Esophagus (tissue), 2 donors: ENCODE results near the gene EPRS1. TPM values are rescaled to one million over a fixed set of nuclear protein-coding genes. Genes with fewer than 3 reads are reported as not detected.
A peak's percentile ranks its signal among the peaks of the same experiment; 100 is the strongest.
"Not testable (repeated sequence)": the region's sequence is repeated elsewhere in the genome, so short reads cannot be mapped to it uniquely, and the experiment has no call there.

Experiments used
- H3K27ac ChIP-seq, 2 donors: one replicate each; pipeline ENCODE4 v1.5.1; 2013; ENCODE audit warnings: low read depth in 2 of 2, mild to moderate bottlenecking in 2 of 2, inconsistent platforms in 1 of 2, low read length in 1 of 2, moderate library complexity in 1 of 2
- H3K27me3 ChIP-seq, 2 donors: one replicate each; pipeline ENCODE4 v1.6.1; 2013; ENCODE audit warnings: low read length in 2 of 2, control low read depth in 1 of 2, mild to moderate bottlenecking in 1 of 2; ENCODE audit not compliant: insufficient read depth in 2 of 2, control insufficient read depth in 1 of 2
- H3K36me3 ChIP-seq, 2 donors: one replicate each; pipeline ENCODE4 v1.6.1; 2013; ENCODE audit warnings: low read length in 1 of 2; ENCODE audit not compliant: control insufficient read depth in 2 of 2, insufficient read depth in 2 of 2
- H3K4me1 ChIP-seq, 2 donors: one replicate each; pipeline ENCODE4 v1.6.1; 2013; ENCODE audit warnings: low read length in 1 of 2; ENCODE audit not compliant: control insufficient read depth in 2 of 2, insufficient read depth in 2 of 2
- H3K4me3 ChIP-seq, 2 donors: one replicate each; pipeline ENCODE4 v1.5.1; 2013; ENCODE audit warnings: low read length in 2 of 2, mild to moderate bottlenecking in 2 of 2, low read depth in 1 of 2, moderate library complexity in 1 of 2
- H3K9me3 ChIP-seq, 2 donors: one replicate each; pipeline ENCODE4 v1.6.1; 2013; ENCODE audit warnings: mild to moderate bottlenecking in 2 of 2, low read depth in 1 of 2, low read length in 1 of 2, moderate library complexity in 1 of 2; ENCODE audit not compliant: control insufficient read depth in 2 of 2, insufficient read depth in 1 of 2
- WGBS, 2 donors: extraction: QIAGEN DNeasy Blood & Tissue Kit; methylation state at CpG; one replicate each; pipeline ENCODE4 v1.1.7; 2013; 5-methylcytosine and 5-hydroxymethylcytosine counted together
- polyA plus RNA-seq, 2 donors: library from polyadenylated mRNA; stranded (reverse); fragments of 200-250 nt; gene quantifications; one replicate each; pipeline ENCODE4 v1.2.3, GENCODE V29; 2013
- donor health status: healthy with polysubstance abuse.
- donor health status: Bipolar disorder and iron deficiency.

Gene EPRS1
- polyA plus RNA-seq: 10 to 100 TPM; 25.3 to 45.1 TPM

DNA sequence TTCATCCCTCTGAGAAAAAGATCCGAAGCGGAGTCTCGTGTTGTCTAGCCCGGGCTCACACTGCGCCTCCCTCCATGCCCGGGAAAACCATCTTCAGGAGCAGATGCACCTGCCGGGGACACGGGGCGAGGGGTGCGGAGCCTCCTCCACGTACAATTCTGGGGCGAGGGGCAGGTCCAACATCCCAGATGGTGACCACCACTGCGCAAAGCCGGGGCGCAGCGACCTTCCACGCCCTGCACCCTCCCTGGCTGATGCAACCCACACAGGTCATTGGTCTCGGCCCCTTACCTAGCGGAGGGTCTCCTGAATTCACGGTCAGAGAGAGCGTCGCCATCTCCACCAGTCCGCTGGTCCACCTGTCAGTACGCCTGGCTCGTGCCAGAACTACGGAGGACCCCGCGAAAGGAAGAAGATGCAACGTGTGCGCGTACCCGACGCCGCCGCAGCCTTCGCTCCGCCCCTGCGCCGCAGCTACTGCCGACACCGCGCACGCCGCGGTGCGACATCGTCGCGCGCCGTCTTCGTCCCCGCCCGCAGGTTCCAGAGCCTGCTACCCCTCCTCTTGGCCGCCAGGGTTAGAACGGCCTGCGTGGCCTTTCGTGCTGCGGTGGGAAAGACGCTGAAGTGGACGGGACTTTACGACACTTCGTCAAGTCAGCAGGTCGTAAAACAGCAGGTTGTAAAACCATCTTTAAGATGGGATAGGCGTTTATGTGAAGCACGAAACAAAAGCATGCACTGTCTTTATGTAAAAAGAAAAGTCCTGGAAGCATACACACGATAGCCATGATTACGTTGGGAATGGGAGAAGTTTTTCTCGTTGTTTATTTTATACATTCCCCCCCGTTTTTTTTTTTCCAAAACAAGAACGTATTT lies at the start of gene EPRS1:
Gene EPRS1 (minus strand): TSS at position 454 of the 879 bp plus-strand sequence. CDS start 117 bp downstream, at position 337.
- Histone ChIP-seq H3K27me3 (no peaks in the 10 kb centered on the region), H3K36me3 (no peaks in the 10 kb centered on the region), H3K4me1 (peaks cover 3% of the 10 kb centered on the region in 2 donors), H3K27ac (peak within 1 kb of the TSS; percentile 85 to 98), H3K4me3 (peak within 1 kb of the TSS; percentile 96 to 99), H3K9me3 (no peaks in the 10 kb centered on the region)
- WGBS, 2 donors: 0% methylated on average over 64 to 71 of the region's 71 CpGs

DNA sequence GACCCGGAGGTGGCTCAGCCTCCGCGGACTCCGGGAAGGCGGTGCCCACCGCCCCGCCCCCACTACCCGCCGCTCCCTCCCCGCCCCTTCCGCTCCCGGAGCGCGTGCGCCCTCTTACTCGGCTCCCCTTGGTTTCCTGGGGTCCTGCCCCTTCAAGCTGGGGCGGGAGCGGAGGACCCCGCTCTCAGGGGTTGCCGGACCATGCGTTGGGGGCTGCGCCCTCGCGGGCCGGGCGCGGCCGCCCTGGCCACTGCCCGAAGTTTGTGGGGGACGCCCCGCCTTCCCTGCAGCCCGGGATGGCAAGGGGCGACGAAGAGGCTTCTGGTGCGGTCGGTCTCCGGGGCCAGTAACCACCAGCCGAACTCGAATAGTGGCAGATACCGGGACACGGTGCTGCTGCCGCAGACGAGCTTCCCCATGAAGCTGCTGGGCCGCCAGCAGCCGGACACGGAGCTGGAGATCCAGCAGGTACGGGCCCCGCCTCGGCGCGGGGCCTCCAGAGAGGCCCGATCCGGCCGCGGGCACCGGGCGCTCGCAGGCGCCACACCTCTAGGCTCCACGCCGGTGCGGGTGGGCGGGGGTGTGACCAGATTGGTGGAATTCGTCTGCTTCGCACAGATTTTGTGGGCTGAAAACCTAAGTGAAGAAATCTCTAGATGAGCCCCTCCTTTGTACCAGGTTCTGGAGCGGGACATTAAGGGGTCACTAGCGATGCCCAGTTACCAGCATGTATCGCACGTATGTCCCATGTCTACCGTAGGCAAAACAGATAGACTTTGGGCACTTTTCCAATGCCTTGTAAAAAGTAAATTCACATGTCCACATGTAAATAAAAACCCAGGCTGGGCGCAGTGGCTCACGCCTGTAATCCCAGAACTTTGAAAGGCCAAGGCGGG lies 48.0 kb upstream of the EPRS1 start, which contains the start of gene IARS2:
Gene IARS2 (plus strand): TSS at position 117 of the 896 bp plus-strand sequence. CDS start 85 bp downstream, at position 202.
- 1 to 2% methylated on average over 58 to 73 of the region's 73 CpGs for WGBS, 2 donors
- peaks cover 2 to 6% of the 10 kb centered on the region in 2 donors for H3K36me3 ChIP-seq
- H3K27me3 ChIP-seq: no peaks in the 10 kb centered on the region
- no peaks in the 10 kb centered on the region for H3K9me3 ChIP-seq
- peak within 1 kb of the TSS; percentile 76 to 100 for H3K4me3 ChIP-seq
- peaks cover 3 to 7% of the 10 kb centered on the region in 2 donors for H3K4me1 ChIP-seq
- H3K27ac ChIP-seq: peak within 1 kb of the TSS; percentile 75 to 83

DNA sequence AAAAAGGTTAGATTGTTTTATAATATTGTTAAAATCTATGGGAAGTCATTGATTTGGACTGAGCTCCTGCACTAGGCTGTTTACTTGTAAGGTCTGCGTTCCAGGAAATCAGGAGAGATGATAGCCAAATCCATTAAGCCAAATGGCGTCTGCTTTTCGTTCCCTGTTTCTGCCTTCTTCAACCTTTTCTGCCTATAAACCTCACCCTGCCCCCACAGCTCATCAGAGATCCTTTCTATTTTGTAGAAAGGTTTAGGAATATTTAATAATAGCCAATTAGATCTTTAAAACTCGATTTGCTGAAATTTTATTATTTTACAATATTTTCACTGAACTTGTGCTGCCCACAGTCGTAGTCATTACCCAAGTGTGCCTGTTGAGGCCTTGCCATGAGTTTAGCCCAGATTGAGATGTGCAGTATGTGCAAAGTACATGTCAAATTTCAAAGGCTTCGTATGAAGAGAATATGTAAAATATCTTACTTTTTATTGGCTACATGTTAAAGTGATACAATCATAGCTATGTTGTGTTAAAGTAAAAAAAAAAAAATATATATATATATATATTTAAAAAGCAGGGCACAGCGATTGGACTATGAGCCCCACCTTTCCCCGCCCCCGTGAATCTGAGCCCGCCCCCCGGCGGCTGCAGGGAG lies 47.2 kb upstream of the EPRS1 start:
- WGBS, 2 donors: 21 to 29% methylated on average over 10 to 12 of the region's 12 CpGs
- no peak overlapping the region for H3K27ac ChIP-seq
- peaks cover 2 to 6% of the 10 kb centered on the region in 2 donors for H3K36me3 ChIP-seq
- H3K4me3 ChIP-seq: peak overlapping the region in 1 of 2 donors; percentile 76
- peaks cover 3 to 7% of the 10 kb centered on the region in 2 donors for H3K4me1 ChIP-seq
- no peaks in the 10 kb centered on the region for H3K27me3 ChIP-seq
- no peaks in the 10 kb centered on the region for H3K9me3 ChIP-seq

DNA sequence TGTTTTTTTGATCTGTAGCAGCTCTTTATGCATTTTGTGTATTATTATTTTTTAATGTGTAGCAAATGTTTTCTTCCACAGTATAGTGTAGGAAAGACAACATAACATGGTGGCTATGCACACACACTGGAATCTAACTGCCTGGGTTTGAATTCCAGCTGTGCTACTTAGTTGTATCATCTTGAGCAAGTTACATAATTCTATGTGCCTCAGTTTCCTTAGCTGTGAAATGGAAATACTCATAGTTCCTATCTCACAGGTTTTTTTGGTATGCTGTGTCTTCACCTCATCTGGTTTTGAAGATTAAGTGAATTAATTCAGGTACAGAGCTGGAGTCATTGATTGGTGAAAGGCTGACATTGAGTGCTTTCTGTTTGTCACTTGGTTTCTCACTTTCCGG lies 46.4 kb upstream of the EPRS1 start:
- Histone ChIP-seq H3K36me3 (peaks cover 2 to 6% of the 10 kb centered on the region in 2 donors), H3K4me3 (no peak overlapping the region), H3K4me1 (peaks cover 3 to 7% of the 10 kb centered on the region in 2 donors), H3K9me3 (no peaks in the 10 kb centered on the region), H3K27me3 (no peaks in the 10 kb centered on the region), H3K27ac (no peak overlapping the region)
- 94 to 100% methylated on average over 1 of the region's 1 CpG for WGBS, 2 donors

DNA sequence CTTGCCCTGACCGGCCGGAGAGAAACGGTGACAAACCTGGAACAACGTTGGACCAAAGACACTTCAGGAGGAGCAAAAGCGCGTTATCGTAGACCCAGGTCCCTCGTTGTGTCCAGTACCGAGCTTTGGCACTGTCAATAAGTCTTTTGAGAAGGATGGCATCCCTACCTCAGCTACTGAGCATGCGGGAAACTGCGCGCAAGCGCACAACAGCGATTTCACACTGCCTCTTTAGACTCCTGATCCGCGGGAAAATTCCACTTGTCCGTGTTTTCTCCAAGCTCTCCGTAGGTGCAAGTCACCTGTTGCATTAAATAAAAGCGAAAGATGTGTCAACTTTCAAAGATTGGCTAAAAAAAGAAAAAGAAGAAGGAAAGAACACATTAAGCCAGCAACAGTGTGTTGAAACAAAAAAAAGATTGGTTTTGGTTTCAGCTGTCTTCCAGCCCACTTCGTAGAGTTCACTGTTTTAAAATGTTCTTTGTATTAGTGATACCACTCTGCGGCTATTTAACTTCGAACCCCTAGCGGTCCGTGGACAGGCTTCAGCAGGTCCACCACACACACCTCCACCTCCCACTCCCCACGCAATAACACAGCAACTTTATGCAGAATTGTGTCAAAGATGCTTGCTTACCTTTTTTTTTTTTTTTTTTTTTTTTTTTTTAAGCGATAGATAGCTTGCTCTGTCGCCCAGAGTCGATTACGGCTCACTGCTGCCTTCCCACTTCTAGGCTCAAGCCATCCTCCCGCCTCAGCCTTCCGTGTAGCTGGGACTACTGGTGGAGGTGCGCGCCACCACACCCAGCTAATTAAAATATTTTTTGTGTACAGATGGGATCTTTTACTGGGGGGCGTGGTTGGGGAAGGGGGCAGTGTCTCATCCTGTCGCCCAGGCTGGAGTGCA lies 43.6 kb upstream of the EPRS1 start, which contains the start of gene BPNT1:
Gene BPNT1 (minus strand): TSS at position 139 of the 907 bp plus-strand sequence. CDS start 9,942 bp downstream, outside the sequence.
- H3K4me1 ChIP-seq: peaks cover under 1 to 3% of the 10 kb centered on the region in 2 donors
- peak within 1 kb of the TSS; percentile 60 to 73 for H3K4me3 ChIP-seq
- WGBS, 2 donors: 6 to 8% methylated on average over 35 of the region's 35 CpGs
- no peaks in the 10 kb centered on the region for H3K9me3 ChIP-seq
- peak within 1 kb of the TSS; percentile 36 to 85 for H3K27ac ChIP-seq
- no peaks in the 10 kb centered on the region for H3K27me3 ChIP-seq
- no peaks in the 10 kb centered on the region for H3K36me3 ChIP-seq

DNA sequence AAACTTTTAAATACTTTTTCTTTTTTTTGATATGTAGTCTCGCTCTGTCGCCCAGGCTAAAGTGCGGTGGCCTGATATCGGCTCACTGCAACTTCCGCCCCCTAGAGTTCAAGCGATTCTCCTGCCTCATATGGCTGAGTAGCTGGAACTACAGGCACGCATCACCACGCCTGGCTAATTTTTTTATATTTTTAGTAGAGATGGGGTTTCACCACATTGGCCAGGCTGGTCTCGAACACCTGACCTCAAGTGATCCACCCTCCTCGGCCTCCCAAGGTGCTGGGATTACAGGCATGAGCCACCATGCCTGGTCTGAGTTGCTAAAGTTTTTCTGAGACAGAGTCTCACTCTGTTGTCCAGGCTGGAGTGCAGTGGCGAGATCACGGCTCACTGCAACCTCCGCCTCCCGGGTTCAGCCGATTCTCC lies 40.0 kb upstream of the EPRS1 start:
- 94 to 95% methylated on average over 15 of the region's 15 CpGs for WGBS, 2 donors
- not testable (repeated sequence) for H3K4me1 ChIP-seq, H3K27me3 ChIP-seq, H3K4me3 ChIP-seq, H3K27ac ChIP-seq, H3K9me3 ChIP-seq, H3K36me3 ChIP-seq

DNA sequence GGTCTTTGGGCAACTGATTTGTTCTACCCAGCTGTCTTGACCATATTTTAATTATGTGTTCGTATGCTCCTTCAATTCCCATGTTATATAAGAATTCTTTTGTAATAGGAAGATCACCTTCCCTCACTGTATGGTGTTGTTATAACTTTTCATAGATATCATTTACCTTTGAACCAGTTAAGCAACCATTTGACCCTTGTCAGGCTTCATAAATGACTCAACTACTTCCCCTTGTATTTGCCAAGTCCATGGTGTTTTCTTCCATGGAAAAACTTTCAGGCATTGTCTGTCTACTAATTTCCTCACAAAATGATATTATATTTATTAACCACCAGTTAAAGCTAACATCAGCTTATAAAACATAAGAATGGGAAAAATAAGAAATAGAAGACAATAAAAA lies 38.2 kb upstream of the EPRS1 start:
- no peaks in the 10 kb centered on the region for H3K36me3 ChIP-seq
- H3K27ac ChIP-seq: no peak overlapping the region
- H3K27me3 ChIP-seq: no peaks in the 10 kb centered on the region
- H3K4me1 ChIP-seq: no peaks in the 10 kb centered on the region
- 88 to 92% methylated on average over 1 of the region's 1 CpG for WGBS, 2 donors
- H3K4me3 ChIP-seq: no peak overlapping the region
- H3K9me3 ChIP-seq: no peaks in the 10 kb centered on the region

DNA sequence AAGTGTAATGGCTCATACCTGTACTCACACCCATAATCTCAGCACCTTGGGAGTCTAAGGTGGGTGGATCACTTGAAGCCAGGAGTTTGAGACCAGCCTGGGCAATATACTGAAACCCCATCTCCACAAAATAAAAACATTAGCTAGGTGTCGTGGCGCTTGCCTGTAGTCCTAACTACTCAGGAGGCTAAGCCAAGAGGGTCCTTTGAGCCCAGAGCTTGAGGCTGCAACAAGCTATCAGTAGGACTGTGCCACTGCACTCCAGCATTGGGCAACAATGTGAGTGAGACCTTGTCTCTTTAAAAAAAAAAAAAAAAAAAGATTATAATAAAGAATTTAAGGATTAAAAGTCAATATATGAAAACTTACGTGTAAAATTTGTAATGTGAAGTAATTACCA lies 31.6 kb upstream of the EPRS1 start:
- Histone ChIP-seq H3K27me3 (no peaks in the 10 kb centered on the region), H3K4me3 (no peak overlapping the region), H3K27ac (no peak overlapping the region), H3K9me3 (no peaks in the 10 kb centered on the region), H3K4me1 (no peaks in the 10 kb centered on the region), H3K36me3 (peaks cover 0 to 2% of the 10 kb centered on the region in 2 donors)
- WGBS, 2 donors: 97 to 98% methylated on average over 3 of the region's 3 CpGs
